Chondrocyte (in vitro differentiated cells): ENCODE results near the gene DUSP22. TPM values are rescaled to one million over a fixed set of nuclear protein-coding genes. Genes with fewer than 3 reads are reported as not detected.
A peak's percentile ranks its signal among the peaks of the same experiment; 100 is the strongest.

ENCODE experiments used
- DNase-seq: peaks from one replicate; pipeline ENCODE4 v3.0.0; 2021; ENCODE audit warnings: mixed read lengths, low spot score
- H3K27ac Mint-ChIP-seq: one replicate; pipeline ENCODE4 v1.8.0; 2021; ENCODE audit warnings: mild to moderate bottlenecking, moderate library complexity, mixed read lengths; ENCODE audit not compliant: unreplicated experiment
- H3K27me3 Mint-ChIP-seq: 2 replicates; pipeline ENCODE4 v1.8.0; 2021; ENCODE audit warnings: low read depth, mixed read lengths
- H3K36me3 Mint-ChIP-seq: 2 replicates; pipeline ENCODE4 v1.8.0; 2021; ENCODE audit warnings: low read depth, mixed read lengths
- H3K4me1 Mint-ChIP-seq: 2 replicates; pipeline ENCODE4 v1.8.0; 2021; ENCODE audit warnings: low read depth, mild to moderate bottlenecking, mixed read lengths
- H3K4me3 Mint-ChIP-seq: one replicate; pipeline ENCODE4 v1.8.0; 2021; ENCODE audit warnings: mild to moderate bottlenecking, moderate library complexity, mixed read lengths; ENCODE audit not compliant: unreplicated experiment
- H3K9me3 Mint-ChIP-seq: 2 replicates; pipeline ENCODE4 v1.8.0; 2021; ENCODE audit warnings: low read depth, mixed read lengths
- CTCF ChIP-seq: fragments of 200-600 bp; sonication (generic); IDR thresholded peaks from 2 replicates; pipeline ENCODE4 v1.5.0; 2021; ENCODE audit warnings: antibody characterized with exemption, mild to moderate bottlenecking, moderate library complexity
- total RNA-seq: library from RNA; stranded (reverse); gene quantifications from 3 replicates; pipeline ENCODE4 v1.2.1, GENCODE V29; 2021

Gene DUSP22
- total RNA-seq, 1 donor from 2014 or later, result 34.2 TPM

- TF ChIP-seq CTCF, result no peak
- no peak overlapping the region for H3K4me3 Mint-ChIP-seq
- no peaks in the 10 kb centered on the region for H3K36me3 Mint-ChIP-seq
- H3K27ac Mint-ChIP-seq, result no peak overlapping the region
- H3K9me3 Mint-ChIP-seq, result peaks cover 12% of the 10 kb centered on the region
- peaks cover 24% of the 10 kb centered on the region for H3K27me3 Mint-ChIP-seq
- DNase-seq, result no peak
- H3K4me1 Mint-ChIP-seq, result no peaks in the 10 kb centered on the region
These were observed 86.7 kb downstream of the DUSP22 start for GRCh38 chr6:378958-379409.

- TF ChIP-seq CTCF, result no peak
- Mint-ChIP-seq H3K27ac (no peak overlapping the region), H3K4me1 (no peaks in the 10 kb centered on the region), H3K4me3 (no peak overlapping the region), H3K27me3 (peaks cover 25% of the 10 kb centered on the region), H3K9me3 (peaks cover 9% of the 10 kb centered on the region), H3K36me3 (no peaks in the 10 kb centered on the region)
- peak; percentile 97 for DNase-seq
These were observed 87.3 kb downstream of the DUSP22 start for GRCh38 chr6:379410-380181.

GRCh38 chr6:380234-381218, 88.2 kb downstream of the DUSP22 start:
- H3K9me3 Mint-ChIP-seq, result peaks cover 9% of the 10 kb centered on the region
- H3K27me3 Mint-ChIP-seq, result peaks cover 24% of the 10 kb centered on the region
- no peak overlapping the region for H3K4me3 Mint-ChIP-seq
- TF ChIP-seq CTCF, result no peak
- H3K36me3 Mint-ChIP-seq, result no peaks in the 10 kb centered on the region
- DNase-seq, result no peak
- H3K4me1 Mint-ChIP-seq, result no peaks in the 10 kb centered on the region
- no peak overlapping the region for H3K27ac Mint-ChIP-seq

GRCh38 chr6:381742-382461, 89.6 kb downstream of the DUSP22 start:
- Mint-ChIP-seq H3K27me3 (peaks cover 30% of the 10 kb centered on the region), H3K9me3 (peaks cover 8% of the 10 kb centered on the region), H3K4me1 (no peaks in the 10 kb centered on the region), H3K36me3 (no peaks in the 10 kb centered on the region), H3K4me3 (no peak overlapping the region), H3K27ac (no peak overlapping the region)
- DNase-seq, result no peak
- no peak for TF ChIP-seq CTCF
